ENCODE results near the gene GFOD1. TPM values are rescaled to one million over a fixed set of nuclear protein-coding genes. Genes with fewer than 3 reads are reported as not detected.

GFOD1 gene
- total and polyA plus RNA-seq, 10 of the 15 experiments (the other 5 are each of a cell fraction or from before 2014, with no cell fraction given) = 6.5 to 41.4 (median 16.0) TPM

DNA sequence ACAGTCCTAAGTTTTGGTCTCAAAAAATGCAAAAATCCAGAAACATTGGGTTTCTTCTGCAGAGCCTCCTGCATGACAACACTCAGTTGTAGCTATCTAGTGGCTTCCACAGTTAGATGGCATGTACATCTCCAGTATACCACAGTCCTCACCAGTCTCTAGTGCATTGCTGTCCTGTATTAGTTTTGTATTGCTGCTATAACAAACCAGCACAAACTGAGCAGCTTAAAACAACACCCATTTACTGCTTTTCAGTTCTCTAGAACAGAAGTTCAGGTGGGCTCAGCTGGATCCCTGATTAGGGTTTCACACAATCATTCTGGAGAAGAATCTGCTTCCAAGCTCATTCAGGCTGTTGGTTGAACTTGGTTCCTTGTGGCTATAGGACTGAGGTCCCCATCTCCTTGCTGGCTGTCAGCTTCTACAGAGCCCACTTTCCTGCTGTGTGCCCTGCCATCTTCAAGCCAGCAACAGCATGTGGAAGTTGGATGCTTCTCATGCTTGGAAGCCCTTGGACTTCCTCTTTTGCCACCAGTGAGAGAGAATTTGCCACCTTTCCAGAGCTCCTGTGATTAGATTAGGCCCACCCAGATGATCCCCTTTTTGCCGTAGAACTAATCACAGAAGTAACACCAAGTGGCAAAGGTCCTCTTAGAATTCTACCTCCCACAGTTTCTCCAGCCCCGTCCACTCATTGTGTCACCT, 110.2 kb downstream of the GFOD1 start:
- H3K4me1 ChIP-seq (ENCODE audit: control insufficient read depth, insufficient read depth, low read length) = peaks cover 79% of the 10 kb centered on the region
- peaks cover 24% of the 10 kb centered on the region for H3K79me2 ChIP-seq (ENCODE audit: control insufficient read depth, insufficient read depth, low read length)
- RAD21 ChIA-PET (ENCODE audit: unreplicated experiment) = interaction anchor here (0.8 to 5.0 kb wide), 8 partner anchors 9 to 198 kb away, joined by 3 to 65 read pairs (median 4); partner anchors contain the start of gene SIRT5
- no peak for ATAC-seq
- no peak overlapping the region for H3K4me3 ChIP-seq
- CTCF ChIA-PET = interaction anchor here (0.8 to 6.2 kb wide), 8 partner anchors 19 to 198 kb away, joined by 3 to 68 read pairs (median 14); partner anchors contain the start of gene SIRT5
- H3K36me3 ChIP-seq (ENCODE audit: control insufficient read depth in 2 of 2, insufficient read depth in 2 of 2, low read length in 1 of 2) = peaks cover 3 to 10% of the 10 kb centered on the region in 2 experiments; a peak in 2 of 4 replicates
- H4K20me1 ChIP-seq (ENCODE audit: control insufficient read depth, insufficient read depth) = no peaks in the 10 kb centered on the region
- BruUV-seq (replicated peaks) = no TSS peak
- TF ChIP-seq POLR2AphosphoS5 (IDR thresholded peaks at IDR 0.05; ENCODE audit: low read length) (no peak), CHD2 (IDR thresholded peaks at IDR 0.05; ENCODE audit: borderline replicate concordance, low read depth, low read length) (no peak), TARDBP (IDR thresholded peaks at IDR 0.05; ENCODE audit: borderline replicate concordance) (no peak), ETV6 (conservative IDR thresholded peaks at IDR 0.05 in 1 of 2, IDR thresholded peaks at IDR 0.05 in 1 of 2; ENCODE audit: borderline replicate concordance in 1 of 2, low read depth in 1 of 2) (0 out of 4 replicates have a peak, but pooled peaks of 1 of the 2 experiments have one; percentile 9), ZNF24 (IDR thresholded peaks at IDR 0.05) (no peak), HDGF (IDR thresholded peaks at IDR 0.05) (peak; percentile 25; the same call in 1 of the 2 replicates), NBN (IDR thresholded peaks at IDR 0.05) (no peak), SRF (IDR thresholded peaks at IDR 0.05; ENCODE audit: low read depth in 2 of 2, low read length in 2 of 2) (no peak), SPI1 (IDR thresholded peaks at IDR 0.05; ENCODE audit: borderline replicate concordance, insufficient read depth, low read depth, low read length) (peak; percentile 82), ZNF217 (IDR thresholded peaks at IDR 0.05) (no peak)
- TF ChIP-seq, protein P1, sequence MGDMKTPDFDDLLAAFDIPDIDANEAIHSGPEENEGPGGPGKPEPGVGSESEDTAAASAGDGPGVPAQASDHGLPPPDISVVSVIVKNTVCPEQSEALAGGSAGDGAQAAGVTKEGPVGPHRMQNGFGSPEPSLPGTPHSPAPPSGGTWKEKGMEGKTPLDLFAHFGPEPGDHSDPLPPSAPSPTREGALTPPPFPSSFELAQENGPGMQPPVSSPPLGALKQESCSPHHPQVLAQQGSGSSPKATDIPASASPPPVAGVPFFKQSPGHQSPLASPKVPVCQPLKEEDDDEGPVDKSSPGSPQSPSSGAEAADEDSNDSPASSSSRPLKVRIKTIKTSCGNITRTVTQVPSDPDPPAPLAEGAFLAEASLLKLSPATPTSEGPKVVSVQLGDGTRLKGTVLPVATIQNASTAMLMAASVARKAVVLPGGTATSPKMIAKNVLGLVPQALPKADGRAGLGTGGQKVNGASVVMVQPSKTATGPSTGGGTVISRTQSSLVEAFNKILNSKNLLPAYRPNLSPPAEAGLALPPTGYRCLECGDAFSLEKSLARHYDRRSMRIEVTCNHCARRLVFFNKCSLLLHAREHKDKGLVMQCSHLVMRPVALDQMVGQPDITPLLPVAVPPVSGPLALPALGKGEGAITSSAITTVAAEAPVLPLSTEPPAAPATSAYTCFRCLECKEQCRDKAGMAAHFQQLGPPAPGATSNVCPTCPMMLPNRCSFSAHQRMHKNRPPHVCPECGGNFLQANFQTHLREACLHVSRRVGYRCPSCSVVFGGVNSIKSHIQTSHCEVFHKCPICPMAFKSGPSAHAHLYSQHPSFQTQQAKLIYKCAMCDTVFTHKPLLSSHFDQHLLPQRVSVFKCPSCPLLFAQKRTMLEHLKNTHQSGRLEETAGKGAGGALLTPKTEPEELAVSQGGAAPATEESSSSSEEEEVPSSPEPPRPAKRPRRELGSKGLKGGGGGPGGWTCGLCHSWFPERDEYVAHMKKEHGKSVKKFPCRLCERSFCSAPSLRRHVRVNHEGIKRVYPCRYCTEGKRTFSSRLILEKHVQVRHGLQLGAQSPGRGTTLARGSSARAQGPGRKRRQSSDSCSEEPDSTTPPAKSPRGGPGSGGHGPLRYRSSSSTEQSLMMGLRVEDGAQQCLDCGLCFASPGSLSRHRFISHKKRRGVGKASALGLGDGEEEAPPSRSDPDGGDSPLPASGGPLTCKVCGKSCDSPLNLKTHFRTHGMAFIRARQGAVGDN (IDR thresholded peaks at IDR 0.05) = peak; percentile 43; the same call in 1 of the 2 replicates
- intact Hi-C loops (cut with micrococcal nuclease; ENCODE audit: unreplicated experiment) (loop anchor here (5.0 kb wide), 1 partner anchor 95 kb away; no protein-coding TSS in a partner anchor), in situ Hi-C loops (cut with MboI) (no loop called here)
- POLR2A ChIA-PET = interaction anchor here (1.0 to 5.6 kb wide), 4 partner anchors 18 to 107 kb away, joined by 3 to 55 read pairs (median 4); no protein-coding TSS in a partner anchor
- 63% methylated on average over 2 of the region's 2 CpGs for WGBS (ENCODE audit: insufficient coverage, insufficient replicate concordance, low lambda C conversion rate, missing lambda C conversion rate)
- H3K27me3 ChIP-seq (replicated peaks in 1 of 2; ENCODE audit: control insufficient read depth in 2 of 2, insufficient read depth in 2 of 2, low read length in 1 of 2) = no peaks in the 10 kb centered on the region
- H3K27ac ChIP-seq (ENCODE audit: control insufficient read depth, insufficient read depth) = peak overlapping the region; percentile 98
- peaks cover 5% of the 10 kb centered on the region; the same call in 2 of the 3 replicates for H3K9me3 ChIP-seq (replicated peaks; ENCODE audit: control insufficient read depth, insufficient read depth, low read length)
- no peak overlapping the region for H3K9ac ChIP-seq (ENCODE audit: control insufficient read depth, insufficient read depth, low read length)
- SMC1A ChIA-PET (ENCODE audit: uncharacterized antibody, unreplicated experiment) = interaction anchor here (1.2 to 13.1 kb wide), 8 partner anchors 15 to 107 kb away, joined by 3 to 241 read pairs (median 8); no protein-coding TSS in a partner anchor
- no peak for DNase-seq (ENCODE audit: low read depth, low spot score)
- H3K4me2 ChIP-seq (ENCODE audit: control insufficient read depth, insufficient read depth) = no peak overlapping the region
- no peak for FAIRE-seq
- H2AFZ ChIP-seq (ENCODE audit: control insufficient read depth, low read depth, low read length) = no peak overlapping the region

All from GM12878 (cell line).